NCI-H510A treated with DMSO at 0.1 percent for 48 hours (cell line): ENCODE data around the gene LRP6.
A peak's percentile ranks its signal among the peaks of the same experiment; 100 is the strongest.
"Not testable (repeated sequence)": the region's sequence is repeated elsewhere in the genome, so short reads cannot be mapped to it uniquely, and the experiment has no call there.

Experiments used
- DNase-seq: peaks from one replicate; lab custom pipeline; 2025; lab: John Stamatoyannopoulos, UW

Gene LRP6

DNA sequence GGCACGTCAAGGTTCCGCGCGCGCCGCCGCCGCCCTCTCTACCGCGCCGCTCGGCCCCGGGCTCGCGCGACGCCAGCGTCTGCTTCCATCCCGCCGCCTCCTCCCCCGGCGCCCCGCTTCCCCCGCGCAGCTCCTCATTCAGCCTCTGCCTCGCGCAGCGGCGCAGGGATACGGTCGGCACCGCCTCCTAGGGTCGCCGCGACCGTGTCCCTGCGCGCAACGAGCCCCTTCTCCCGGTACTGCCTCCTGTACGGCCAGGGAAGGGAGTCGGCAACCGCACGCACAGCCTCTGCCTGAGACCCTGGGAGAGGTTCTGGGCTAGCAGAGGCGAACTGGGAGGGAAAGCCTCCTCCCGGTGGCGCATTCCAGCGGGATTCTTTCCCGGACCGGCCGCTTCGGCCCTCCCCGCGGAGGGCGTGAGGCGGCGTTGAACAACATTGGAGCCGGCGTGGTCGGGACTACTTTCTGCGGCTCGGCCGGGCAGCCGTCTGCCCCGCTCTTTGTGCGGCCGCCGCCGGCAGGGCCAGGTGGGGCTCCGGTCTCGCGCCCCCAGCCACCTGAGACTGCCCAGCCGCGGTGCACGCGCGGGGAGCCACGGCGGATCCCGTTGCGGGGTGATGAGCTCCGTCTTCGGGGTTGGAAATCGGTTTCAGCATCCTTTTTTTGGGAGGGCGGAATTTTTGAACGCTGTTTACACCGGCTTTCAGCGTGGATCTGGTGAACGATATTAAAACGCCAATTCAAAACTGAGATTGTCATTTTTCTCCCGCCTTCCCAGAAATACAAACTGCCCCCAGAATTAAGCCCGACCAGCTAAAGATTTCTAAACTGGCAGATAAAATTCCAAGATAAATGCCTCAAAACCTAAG is at the start of gene LRP6:
TSS of gene LRP6 (minus strand) at position 172 of the 869 bp plus-strand sequence. CDS start 309 bp downstream, outside the sequence.
- peak; percentile 91 for DNase-seq

DNA sequence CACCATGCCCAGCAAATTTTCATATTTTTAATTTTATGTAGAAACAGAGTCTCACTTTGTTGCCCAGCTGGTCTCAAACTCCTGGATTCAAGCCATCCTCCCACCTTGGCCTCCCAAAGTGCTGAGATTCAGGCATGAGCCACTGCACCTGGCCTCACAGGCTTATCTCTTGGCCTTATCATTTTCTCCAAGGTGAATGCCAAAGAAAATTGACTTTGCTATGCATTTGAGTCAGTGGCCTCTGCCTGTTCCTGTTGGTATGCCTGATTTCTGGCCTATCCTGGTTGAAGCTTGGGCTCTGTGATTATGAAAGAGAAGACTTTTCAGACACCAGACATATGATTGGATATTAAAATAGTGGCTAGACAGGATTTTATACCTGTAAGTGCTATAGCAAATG is 49.0 kb upstream of the LRP6 start:
- no peak for DNase-seq

DNA sequence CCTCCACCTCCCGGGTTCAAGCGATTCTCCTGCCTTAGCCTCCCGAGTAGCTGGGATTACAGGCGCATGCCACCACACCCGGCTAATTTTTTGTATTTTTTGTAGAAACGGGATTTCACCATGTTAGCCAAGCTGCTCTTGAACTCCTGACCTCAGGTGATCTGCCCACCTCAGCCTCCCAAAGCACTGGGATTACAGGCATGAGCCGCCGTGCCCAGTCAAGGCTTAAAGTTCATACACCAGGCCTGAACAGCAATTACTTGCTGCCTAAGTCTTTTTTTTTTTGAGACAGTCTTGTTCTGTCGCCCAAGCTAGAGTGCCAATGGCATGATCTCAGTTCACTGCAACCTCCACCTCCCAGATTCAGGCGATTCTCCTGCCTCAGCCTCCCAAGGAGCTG is 43.9 kb upstream of the LRP6 start:
- not testable (repeated sequence) for DNase-seq

DNA sequence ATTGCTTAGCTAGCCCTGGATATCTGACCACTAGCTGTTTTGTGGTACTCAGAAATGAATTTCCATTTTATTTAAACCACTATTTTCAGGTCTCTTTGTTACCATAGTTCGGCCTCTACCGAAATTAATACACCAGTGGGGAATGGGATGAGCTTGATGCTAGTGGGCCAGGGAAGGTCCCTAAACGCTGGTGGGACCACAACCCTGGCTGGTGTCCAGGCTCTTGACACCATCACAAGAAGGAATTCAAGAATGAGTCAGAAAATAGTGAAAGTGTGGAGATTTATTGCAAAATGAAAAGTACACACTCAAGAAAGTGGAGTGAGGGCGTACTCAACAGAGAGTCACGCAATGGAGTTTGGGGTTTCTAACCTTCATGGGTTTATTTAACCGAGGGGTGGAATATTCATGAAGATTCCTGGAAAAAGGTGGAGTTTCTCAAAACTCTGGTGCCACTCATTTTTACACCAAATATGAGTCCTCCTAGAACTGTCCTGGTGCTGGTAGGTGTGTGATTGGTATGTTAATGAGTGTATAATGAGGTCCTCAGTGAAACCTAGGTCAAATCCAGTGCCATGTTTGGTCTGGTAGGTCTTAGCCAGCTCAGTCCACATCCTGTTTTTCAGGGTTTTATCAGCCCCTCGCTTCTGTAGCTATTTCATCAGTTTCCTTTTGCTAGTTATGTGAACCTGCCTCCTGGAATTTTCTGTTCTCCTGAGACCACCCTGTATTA is 38.9 kb upstream of the LRP6 start:
- no peak for DNase-seq

GRCh38 chr12:12302976-12303375 is 36.1 kb upstream of the LRP6 start:
- DNase-seq, result no peak

GRCh38 chr12:12301122-12301521 is 34.3 kb upstream of the LRP6 start:
- DNase-seq, result no peak

DNA sequence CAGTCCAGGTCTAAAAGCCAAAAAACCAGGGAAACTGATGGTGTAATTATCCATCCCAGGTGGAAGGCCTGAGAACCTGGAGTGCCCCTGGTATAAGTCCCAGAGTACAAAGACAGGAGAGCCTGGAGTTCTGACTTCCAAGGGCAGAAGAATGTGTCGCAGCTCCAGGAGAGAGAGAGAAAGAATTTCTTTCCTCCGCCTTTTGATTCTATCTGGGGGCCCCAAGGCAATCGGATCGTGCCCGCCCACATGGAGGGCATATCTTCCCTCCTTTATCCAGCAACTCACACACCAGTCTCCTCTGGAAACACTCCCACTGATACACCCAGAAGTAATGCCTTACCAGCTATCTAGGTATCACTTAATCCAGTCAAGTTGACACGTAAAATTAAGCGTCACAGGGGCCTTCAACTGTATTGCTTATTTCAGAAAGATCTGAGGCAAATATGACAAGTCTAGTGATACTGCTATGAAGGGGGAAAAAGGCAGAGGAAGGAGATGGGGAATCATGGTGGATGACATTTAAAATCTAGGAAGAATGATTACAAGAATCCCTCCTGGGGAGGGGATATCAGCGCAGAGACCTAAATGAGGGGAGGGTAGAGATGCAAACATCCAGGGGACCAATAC is 30.5 kb upstream of the LRP6 start:
- no peak for DNase-seq

- no peak for DNase-seq
Observed at GRCh38 chr12:12294215-12295005, 27.6 kb upstream of the LRP6 start.

DNA sequence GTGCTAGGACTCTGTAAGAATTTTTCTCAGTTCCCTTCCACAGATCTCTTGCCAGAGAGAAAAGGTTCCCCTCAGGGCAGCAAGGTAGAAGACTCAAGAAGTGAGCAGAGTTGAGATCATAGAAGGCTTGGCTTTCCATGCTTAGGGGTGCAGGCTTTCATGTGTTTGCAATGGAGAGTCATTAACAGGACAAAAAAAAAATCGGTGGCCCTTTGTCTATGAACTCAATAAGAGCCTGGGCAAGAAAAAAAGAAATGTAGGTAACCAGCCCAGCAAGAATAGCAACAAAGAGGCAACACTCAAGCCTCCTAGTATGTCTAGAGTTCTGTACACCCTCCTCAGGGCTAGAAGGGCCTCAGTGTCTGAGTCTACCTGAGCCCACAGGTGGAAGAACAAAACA is 23.4 kb upstream of the LRP6 start:
- DNase-seq, result no peak

DNA sequence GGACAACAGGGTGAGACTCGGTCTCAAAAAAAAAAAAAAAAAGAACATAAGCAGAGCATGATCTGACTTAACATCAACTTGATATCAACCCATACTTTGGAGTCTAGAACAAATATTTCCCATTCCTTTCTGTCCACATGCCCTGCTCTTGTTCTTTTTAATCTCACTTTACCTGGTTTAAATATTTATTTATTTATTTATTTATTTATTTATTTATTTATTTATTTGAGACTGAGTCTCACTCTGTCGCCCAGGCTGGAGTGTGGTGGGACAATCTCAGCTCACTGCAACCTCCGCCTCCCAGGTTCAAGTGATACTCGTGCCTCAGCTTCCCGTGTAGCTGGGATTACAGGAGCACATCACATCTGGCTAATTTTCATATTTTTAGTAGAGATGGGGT is 19.6 kb upstream of the LRP6 start:
- DNase-seq, result no peak

- DNase-seq, result no peak
Observed at GRCh38 chr12:12282761-12283425, 16.0 kb upstream of the LRP6 start.

- no peak for DNase-seq
Observed at GRCh38 chr12:12282202-12282601, 15.4 kb upstream of the LRP6 start.

GRCh38 chr12:12281134-12281533 is 14.3 kb upstream of the LRP6 start:
- DNase-seq, result no peak

GRCh38 chr12:12278899-12279298 is 12.1 kb upstream of the LRP6 start:
- DNase-seq, result no peak

DNA sequence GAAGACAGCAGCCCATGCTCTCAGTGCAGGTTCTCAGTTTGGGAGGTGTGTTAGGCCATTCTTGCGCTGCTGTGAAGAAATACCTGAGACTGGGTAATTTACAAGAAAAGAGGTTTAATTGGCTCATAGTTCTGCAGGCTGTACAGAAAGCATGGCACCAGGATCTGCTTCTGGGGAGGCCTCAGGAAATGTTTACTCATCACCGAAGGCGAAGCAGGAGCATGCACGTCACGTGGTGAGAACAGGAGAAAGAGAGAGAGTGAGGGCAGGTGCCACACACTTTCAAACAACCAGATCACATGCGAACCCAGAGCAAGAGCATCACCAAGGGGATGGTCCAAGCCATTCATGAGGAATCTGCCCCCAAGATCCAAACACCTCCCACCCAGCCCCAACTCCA is 9.0 kb upstream of the LRP6 start:
- DNase-seq, result no peak

DNA sequence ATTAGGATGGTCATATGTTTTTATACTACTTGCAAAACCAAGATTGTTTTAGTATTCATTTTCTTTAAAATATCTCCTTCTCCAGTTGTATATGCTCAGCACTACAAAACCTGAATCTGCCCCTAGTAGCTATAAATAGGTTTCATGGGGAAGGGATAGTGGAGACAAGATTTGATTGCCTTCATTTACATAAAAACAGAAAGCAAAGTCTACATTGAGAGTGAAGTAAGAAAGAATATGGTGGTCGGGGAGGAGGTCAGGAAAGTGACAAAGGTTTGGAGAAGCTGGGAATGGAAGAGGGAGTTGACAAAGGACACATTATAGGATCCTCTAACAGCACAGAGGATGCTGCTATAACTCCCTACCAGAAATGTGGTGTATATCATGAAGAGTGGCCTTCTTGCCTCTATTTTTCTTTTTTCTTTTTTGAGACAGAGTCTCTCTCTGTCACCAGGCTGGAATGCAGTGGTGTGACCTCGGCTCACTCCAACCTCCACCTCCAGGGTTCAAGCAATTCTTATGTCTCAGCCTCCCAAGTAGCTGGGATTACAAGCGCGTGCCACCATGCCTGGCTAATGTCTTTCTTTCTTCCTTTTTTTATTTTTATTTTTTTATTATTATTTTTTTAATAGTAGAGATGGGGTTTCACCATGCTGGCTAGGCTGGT is 6.6 kb upstream of the LRP6 start:
- no peak for DNase-seq

GRCh38 chr12:12272869-12273268 is 6.0 kb upstream of the LRP6 start:
- no peak for DNase-seq

DNA sequence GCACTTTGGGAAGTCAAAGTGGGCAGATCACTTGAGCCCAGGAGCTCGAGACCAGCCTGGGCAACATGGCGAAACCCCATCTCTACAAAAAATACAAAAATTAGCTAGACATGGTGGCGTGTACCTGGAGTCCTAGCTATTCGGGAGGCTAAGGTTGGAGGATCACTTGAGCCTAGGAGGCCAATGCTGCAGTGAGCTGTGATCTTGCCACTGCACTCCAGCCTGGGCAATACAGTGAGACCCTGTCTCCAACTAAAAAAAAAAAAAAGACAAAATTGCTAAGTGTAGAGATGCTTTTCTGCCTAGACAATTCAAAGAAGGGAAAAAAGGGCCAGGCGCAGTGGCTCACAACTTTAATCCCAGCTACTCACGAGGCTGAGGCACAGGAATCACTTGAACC is 3.4 kb upstream of the LRP6 start:
- no peak for DNase-seq

GRCh38 chr12:12267742-12268200 is 927 bp upstream of the LRP6 start:
- DNase-seq, result peak; percentile 59

GRCh38 chr12:12266389-12266872 is 413 bp downstream of the LRP6 start:
- peak; percentile 40 for DNase-seq
